ENCODE measurements around the gene LAMTOR4.
A peak's percentile ranks its signal among the peaks of the same experiment; 100 is the strongest.

Gene LAMTOR4

GRCh38 chr7:100148559-100149328, at the start of gene LAMTOR4:
TSS of gene LAMTOR4 (plus strand) at chr7:100148918. CDS start at chr7:100148973, 55 bp downstream.
- DNase-seq = peak; percentile 97

- DNase-seq = no peak
Observed at GRCh38 chr7:100099452-100099851, 49.3 kb upstream of the LAMTOR4 start.

DNA sequence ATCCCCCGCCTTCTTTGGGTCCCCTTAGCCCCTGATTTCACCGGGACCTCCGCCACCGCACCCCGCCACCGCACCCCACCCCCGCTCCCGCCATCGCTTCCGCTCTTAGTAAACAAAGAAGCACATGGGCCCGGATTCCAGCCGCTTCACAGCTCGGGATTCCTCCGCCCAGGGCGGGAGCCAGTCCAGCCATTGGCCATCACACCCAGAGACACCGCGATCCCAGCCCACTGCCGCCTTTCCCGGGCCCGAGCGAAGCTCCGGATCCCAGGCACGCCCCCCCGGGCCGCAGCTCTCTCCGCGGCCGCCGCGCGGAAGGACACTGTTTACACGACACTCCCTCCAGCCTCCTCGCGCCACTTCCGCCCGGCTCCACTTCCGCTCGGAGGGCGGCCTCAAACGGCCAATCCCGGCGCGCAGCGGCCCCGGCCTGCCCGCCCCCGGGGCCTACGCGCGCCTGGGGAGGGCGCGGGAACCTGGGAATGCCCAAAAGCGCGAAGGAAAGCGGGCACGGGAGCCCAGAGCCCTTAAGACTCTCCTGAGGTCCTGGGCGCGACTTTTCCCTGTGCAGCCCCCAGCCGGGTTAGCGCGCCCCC, 48.2 kb upstream of the LAMTOR4 start:
- peak; percentile 68 for DNase-seq

- peak; percentile 90 for DNase-seq
Observed at GRCh38 chr7:100101016-100101862, 47.5 kb upstream of the LAMTOR4 start, which contains the start of the genes AP4M1 and MCM7. TSS of gene AP4M1 (plus strand) at chr7:100101643. CDS start at chr7:100101715, 72 bp downstream. TSS of gene MCM7 (minus strand) at chr7:100101397. CDS start at chr7:100101294, 103 bp downstream.

- no peak for DNase-seq
Observed at GRCh38 chr7:100102950-100103840, 45.5 kb upstream of the LAMTOR4 start.

DNA sequence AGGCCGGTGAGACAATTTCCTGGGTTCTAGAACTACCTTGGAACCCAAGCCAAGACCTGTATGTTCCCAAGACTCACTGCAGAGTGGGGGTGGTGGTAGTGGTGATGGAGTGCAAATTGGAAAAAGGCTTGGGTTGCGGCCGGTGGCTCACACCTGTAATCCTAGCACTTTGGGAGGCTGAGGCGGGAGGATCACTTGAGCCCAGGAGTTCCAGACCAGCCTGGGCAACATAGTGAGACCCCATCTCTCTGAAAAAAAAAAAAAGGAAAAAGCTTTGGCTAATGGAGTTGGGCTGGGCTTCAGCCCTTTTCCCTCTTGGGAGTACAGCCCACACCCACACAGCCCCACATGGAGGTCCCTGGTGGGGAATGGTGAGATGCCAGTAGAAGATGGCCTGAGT, 43.2 kb upstream of the LAMTOR4 start:
- no peak for DNase-seq

DNA sequence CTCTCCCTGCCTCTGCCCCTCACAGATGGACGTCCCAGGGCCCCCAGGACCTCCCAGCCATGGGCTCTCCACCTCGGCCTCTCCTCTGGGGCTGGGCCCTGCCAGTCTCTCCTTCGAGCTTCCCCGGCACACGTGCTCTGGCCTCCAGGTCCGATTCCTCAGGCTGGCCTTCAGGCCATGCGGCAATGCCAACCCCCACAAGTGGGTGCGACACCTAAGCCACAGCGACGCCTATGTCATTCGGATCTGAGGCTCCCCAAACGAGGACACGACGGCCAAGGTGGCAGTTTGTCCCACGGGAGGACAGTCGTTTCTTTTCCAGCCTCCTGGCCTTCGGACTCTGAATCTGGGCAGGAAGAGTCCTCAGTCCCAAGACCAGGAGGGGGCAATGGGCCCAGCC, 42.1 kb upstream of the LAMTOR4 start:
- no peak for DNase-seq

- DNase-seq = no peak
Observed at GRCh38 chr7:100107125-100107737, 41.5 kb upstream of the LAMTOR4 start.

DNA sequence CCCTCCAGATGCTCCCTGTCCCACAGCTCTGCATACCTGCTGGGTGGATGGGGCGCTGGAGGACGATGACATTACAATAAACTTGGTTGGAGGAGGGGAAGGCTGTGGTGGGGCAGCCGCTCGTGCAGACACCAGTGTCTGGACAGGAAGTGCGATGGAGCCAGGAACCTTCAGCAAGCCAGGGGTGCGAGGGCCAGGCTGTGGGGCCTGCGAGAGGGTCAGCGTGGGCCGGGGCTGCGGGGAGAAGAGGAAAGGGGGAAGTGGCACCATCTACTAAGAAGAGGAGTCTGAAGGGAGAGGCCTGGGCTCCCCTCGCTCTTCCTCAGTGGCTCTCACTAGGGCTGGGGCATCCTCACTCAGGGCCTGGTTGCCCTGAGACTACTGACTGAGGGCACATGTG, 40.8 kb upstream of the LAMTOR4 start:
- DNase-seq = no peak

DNA sequence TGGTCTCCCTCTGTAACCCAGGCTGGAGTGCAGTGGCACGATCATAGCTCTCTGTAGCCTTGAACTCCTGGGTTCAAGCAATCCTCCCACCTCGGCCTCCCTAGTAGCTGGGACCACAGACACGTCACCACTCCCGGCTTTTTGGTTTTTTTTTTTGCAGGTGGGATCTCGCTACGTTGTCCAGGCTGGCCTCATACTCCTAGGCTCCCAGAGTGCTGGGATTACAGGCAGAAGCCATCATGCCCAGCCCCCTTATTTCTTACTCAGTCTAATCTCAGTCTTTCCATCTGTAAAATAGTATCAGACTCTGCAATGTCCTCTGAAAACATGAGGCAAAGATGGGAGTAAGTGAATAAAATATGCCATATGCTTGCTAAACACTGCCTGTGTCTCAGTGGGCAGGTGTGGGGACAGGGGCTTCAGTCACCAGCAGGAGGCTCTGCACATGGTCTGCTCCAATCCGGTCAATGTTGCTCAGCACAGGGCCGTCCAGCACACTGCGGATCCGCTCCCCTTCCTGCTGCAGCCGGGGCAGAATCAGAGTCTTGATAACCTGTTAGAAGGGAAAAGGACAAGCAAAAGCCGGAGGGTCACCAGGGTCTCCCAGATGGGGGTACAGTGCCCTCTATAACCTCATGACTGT, 39.1 kb upstream of the LAMTOR4 start:
- DNase-seq = no peak

GRCh38 chr7:100111156-100111555, 37.6 kb upstream of the LAMTOR4 start:
- DNase-seq = no peak

- no peak for DNase-seq
Observed at GRCh38 chr7:100111914-100112313, 36.8 kb upstream of the LAMTOR4 start.

GRCh38 chr7:100115026-100115425, 33.7 kb upstream of the LAMTOR4 start:
- DNase-seq = no peak

GRCh38 chr7:100118388-100119071, 30.2 kb upstream of the LAMTOR4 start:
- no peak for DNase-seq

- peak; percentile 81 for DNase-seq
Observed at GRCh38 chr7:100119072-100119969, 29.4 kb upstream of the LAMTOR4 start, which contains the start of the genes CNPY4 and TAF6. TSS of gene CNPY4 (plus strand) at chr7:100119634. CDS start at chr7:100119745, 111 bp downstream. TSS of gene TAF6 (minus strand) at chr7:100119358. CDS start at chr7:100114209, 5,149 bp downstream.

- no peak for DNase-seq
Observed at GRCh38 chr7:100119970-100120732, 28.6 kb upstream of the LAMTOR4 start.

DNA sequence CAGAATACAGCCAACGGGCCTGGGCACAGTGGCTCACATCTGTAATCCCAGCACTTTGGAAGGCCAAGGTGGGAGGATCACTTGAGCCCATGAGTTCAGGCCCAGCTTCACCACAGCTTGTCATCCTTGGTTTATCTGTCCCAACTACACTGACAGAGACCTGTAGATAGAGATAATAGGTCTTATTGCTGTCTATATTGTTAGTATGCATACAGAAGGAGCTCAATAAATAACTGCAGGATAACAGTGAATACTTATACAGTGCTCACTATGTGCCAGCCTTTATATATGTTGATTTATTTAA, 28.0 kb upstream of the LAMTOR4 start:
- no peak for DNase-seq

DNA sequence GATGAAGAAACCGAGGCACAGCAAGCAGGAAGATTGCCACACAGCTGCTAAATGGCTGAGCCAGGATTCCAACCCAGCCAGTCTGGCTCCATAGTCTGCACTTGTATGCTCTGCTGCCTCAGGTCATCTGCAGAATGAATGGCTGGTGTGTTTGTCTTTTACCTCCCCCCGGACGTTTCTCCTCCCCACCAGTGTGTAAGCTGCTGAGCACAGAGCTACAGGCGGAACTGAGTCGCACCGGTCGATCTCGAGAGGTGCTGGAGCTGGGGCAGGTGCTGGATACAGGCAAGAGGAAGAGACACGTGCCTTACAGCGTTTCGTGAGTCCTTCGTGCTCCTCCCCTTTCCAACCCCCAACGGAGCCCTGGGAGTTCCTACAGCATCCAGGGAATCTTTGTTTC, 26.7 kb upstream of the LAMTOR4 start:
- peak; percentile 40 for DNase-seq

- no peak for DNase-seq
Observed at GRCh38 chr7:100122568-100122967, 26.1 kb upstream of the LAMTOR4 start.
